CD14-positive monocyte (primary cell): ENCODE data around the gene GALP. TPM values are rescaled to one million over a fixed set of nuclear protein-coding genes. Genes with fewer than 3 reads are reported as not detected.

Source experiments
- DNase-seq, 3 donors: peaks; one replicate each; pipeline ENCODE4 v3.0.0-alpha.2; 2011 to 2022
- H2AFZ ChIP-seq: 2 replicates; pipeline ENCODE4 v1.6.0; 2012; ENCODE audit warnings: mild to moderate bottlenecking, low read depth, low read length, inconsistent platforms; ENCODE audit not compliant: insufficient read depth, poor library complexity, severe bottlenecking
- H3K27ac ChIP-seq, 2 donors: 1 replicate in 1 of 2; 2 replicates in 1 of 2; pipeline ENCODE4 v1.5.1; 2012 to 2013; ENCODE audit warnings: low read length in 2 of 2, control low read depth in 1 of 2, inconsistent platforms in 1 of 2, low read depth in 1 of 2, mild to moderate bottlenecking in 1 of 2
- H3K27me3 ChIP-seq, 2 donors: one replicate each; pipeline versions ENCODE4 v1.6.0 to v1.6.1; 2011 to 2013; ENCODE audit warnings: low read length in 2 of 2; ENCODE audit not compliant: control insufficient read depth in 2 of 2, insufficient read depth in 2 of 2
- H3K36me3 ChIP-seq, 2 donors: replicated peaks in 1 of 2; 1 replicate in 1 of 2; 2 replicates in 1 of 2; pipeline versions ENCODE4 v1.5.1 to v1.6.1; 2012 to 2013; ENCODE audit warnings: low read length in 2 of 2, control low read depth in 1 of 2, inconsistent platforms in 1 of 2, mild to moderate bottlenecking in 1 of 2; ENCODE audit not compliant: insufficient read depth in 2 of 2, control insufficient read depth in 1 of 2
- H3K4me1 ChIP-seq, 2 donors: 1 replicate in 1 of 2; 2 replicates in 1 of 2; pipeline versions ENCODE4 v1.5.1 to v1.6.1; 2012 to 2013; ENCODE audit warnings: low read length in 2 of 2, control low read depth in 1 of 2, inconsistent platforms in 1 of 2, mild to moderate bottlenecking in 1 of 2, moderate library complexity in 1 of 2; ENCODE audit not compliant: insufficient read depth in 2 of 2, control insufficient read depth in 1 of 2
- H3K4me2 ChIP-seq: replicated peaks from 2 replicates; pipeline ENCODE3; 2012; ENCODE audit warnings: low read length, moderate library complexity, mild to moderate bottlenecking; ENCODE audit not compliant: poor library complexity, severe bottlenecking; ENCODE audit errors: extremely low read depth
- H3K4me3 ChIP-seq, 3 experiments: fragments of 200-600 bp in 1 of 3; sonication (generic) in 1 of 3; replicated peaks in 1 of 3; 1 replicate in 2 of 3; 2 replicates in 1 of 3; pipeline ENCODE4 v1.5.1; 2011 to 2013; ENCODE audit warnings: low read length in 3 of 3, mild to moderate bottlenecking in 3 of 3, control low read depth in 2 of 3, low read depth in 2 of 3, inconsistent platforms in 1 of 3, moderate library complexity in 1 of 3
- H3K79me2 ChIP-seq: 2 replicates; pipeline ENCODE4 v1.6.0; 2012; ENCODE audit warnings: mild to moderate bottlenecking, control low read depth, inconsistent platforms, low read length, moderate library complexity; ENCODE audit not compliant: insufficient read depth
- H3K9ac ChIP-seq: 2 replicates; pipeline ENCODE4 v1.6.0; 2017; ENCODE audit warnings: low read length, mild to moderate bottlenecking; ENCODE audit not compliant: insufficient read depth, poor library complexity, severe bottlenecking
- H3K9me3 ChIP-seq, 2 donors: replicated peaks in 1 of 2; 1 replicate in 1 of 2; 2 replicates in 1 of 2; pipeline versions ENCODE4 v1.5.1 to v1.6.1; 2012 to 2013; ENCODE audit warnings: low read length in 2 of 2, control low read depth in 1 of 2; ENCODE audit not compliant: control insufficient read depth in 1 of 2, insufficient read depth in 1 of 2
- H4K20me1 ChIP-seq: 2 replicates; pipeline ENCODE4 v1.6.0; 2012; ENCODE audit warnings: mild to moderate bottlenecking, low read length, control low read depth, moderate library complexity; ENCODE audit not compliant: insufficient read depth
- H3K27ac Mint-ChIP-seq, 7 donors: one replicate each; pipeline ENCODE4 v1.8.0; 2020; ENCODE audit warnings: mild to moderate bottlenecking in 7 of 7, mixed read lengths in 7 of 7, moderate library complexity in 6 of 7, inconsistent platforms in 2 of 7
- H3K27me3 Mint-ChIP-seq, 3 donors: one replicate each; pipeline ENCODE4 v1.8.0; 2021 to 2022; ENCODE audit warnings: low read depth in 3 of 3, mild to moderate bottlenecking in 3 of 3, mixed read lengths in 3 of 3, moderate library complexity in 3 of 3, inconsistent platforms in 1 of 3
- H3K36me3 Mint-ChIP-seq, 2 donors: one replicate each; pipeline ENCODE4 v1.8.0; 2020; ENCODE audit warnings: mixed read lengths in 2 of 2, inconsistent platforms in 1 of 2, mild to moderate bottlenecking in 1 of 2
- H3K4me1 Mint-ChIP-seq: one replicate; pipeline ENCODE4 v1.8.0; 2020; ENCODE audit warnings: mild to moderate bottlenecking, mixed read lengths
- H3K4me3 Mint-ChIP-seq, 2 donors: one replicate each; pipeline ENCODE4 v1.8.0; 2020; ENCODE audit warnings: mild to moderate bottlenecking in 2 of 2, mixed read lengths in 2 of 2, moderate library complexity in 1 of 2
- H3K9me3 Mint-ChIP-seq, 7 donors: one replicate each; pipeline ENCODE4 v1.8.0; 2020 to 2022; ENCODE audit warnings: mixed read lengths in 7 of 7, mild to moderate bottlenecking in 6 of 7, moderate library complexity in 6 of 7, inconsistent platforms in 2 of 7
- CTCF ChIP-seq: fragments of 200-600 bp; IDR thresholded peaks from one replicate; pipeline ENCODE4 v1.8.0; 2022; ENCODE audit warnings: antibody characterized with exemption, mild to moderate bottlenecking
- WGBS: methylation state at CpG from one replicate; pipeline ENCODE4 v1.1.5; 2013; ENCODE audit warnings: missing lambda C conversion rate; ENCODE audit not compliant: insufficient coverage; 5-methylcytosine and 5-hydroxymethylcytosine counted together
- intact Hi-C, 2 donors: fragments of 100-400 bp; cut with micrococcal nuclease; formaldehyde crosslinking; loops; one replicate each; pipeline versions ENCODE4 v1.15.0 to v1.15.1; 2023
- polyA plus RNA-seq, 3 donors: library from polyadenylated mRNA; depleted of rRNA in 1 of 3; unstranded in 2 of 3; stranded (reverse) in 1 of 3; fragments of 300-500 nt in 2 of 3; fragments of >200 nt in 1 of 3; fragmentation: Illumina TruSeq in 2 of 3; gene quantifications; 1 replicate in 2 of 3; 2 replicates in 1 of 3; pipeline ENCODE4 v1.2.3, GENCODE V29; 2012 to 2021

Gene GALP
- polyA plus RNA-seq, 3 donors, result not detected

DNA sequence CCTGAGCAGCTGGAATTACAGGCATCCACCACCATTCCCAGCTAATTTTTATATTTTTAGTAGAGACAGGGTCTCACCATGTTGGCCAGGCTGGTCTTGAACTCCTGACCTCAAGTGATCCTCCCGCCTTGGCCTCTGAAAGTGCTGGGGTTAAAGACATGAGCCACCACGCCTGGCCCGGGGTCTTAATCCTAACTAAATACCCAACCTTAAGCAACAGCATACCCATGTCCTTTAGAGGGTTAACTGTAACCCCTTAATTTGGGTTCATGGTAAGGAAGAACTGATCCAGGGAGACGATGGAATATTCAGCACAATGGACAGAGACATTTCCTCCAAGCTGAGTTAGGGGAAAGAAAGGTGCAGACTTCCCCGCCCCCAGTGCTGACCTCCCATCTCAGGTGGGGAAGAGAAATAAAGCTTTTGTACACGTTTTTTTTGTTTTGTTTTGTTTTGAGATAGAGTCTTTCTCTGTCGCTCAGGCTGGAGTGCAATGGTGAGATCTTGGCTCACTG is 8.7 kb upstream of the GALP start:
- Histone ChIP-seq H3K36me3 (no peaks in the 10 kb centered on the region), H3K27ac (no peak overlapping the region), H3K4me2 (no peak overlapping the region), H3K9ac (no peak overlapping the region), H4K20me1 (no peaks in the 10 kb centered on the region), H2AFZ (no peak overlapping the region), H3K4me1 (no peaks in the 10 kb centered on the region), H3K4me3 (no peak overlapping the region), H3K9me3 (no peaks in the 10 kb centered on the region), H3K27me3 (peaks cover 0 to 3% of the 10 kb centered on the region in 2 donors), H3K79me2 (no peaks in the 10 kb centered on the region)
- peaks cover 0 to 6% (median 0%) of the 10 kb centered on the region in 7 donors for H3K9me3 Mint-ChIP-seq
- 60% methylated on average over 2 of the region's 7 CpGs for WGBS
- intact Hi-C loops, result no loop called here
- H3K4me1 Mint-ChIP-seq, result peaks cover 4% of the 10 kb centered on the region
- no peak overlapping the region for H3K27ac Mint-ChIP-seq
- H3K36me3 Mint-ChIP-seq, result no peaks in the 10 kb centered on the region
- no peak overlapping the region for H3K4me3 Mint-ChIP-seq
- H3K27me3 Mint-ChIP-seq, result peaks cover 6 to 21% (median 6%) of the 10 kb centered on the region in 3 donors
- TF ChIP-seq CTCF, result no peak
- no peak for DNase-seq

- peaks cover 2% of the 10 kb centered on the region for H3K4me1 Mint-ChIP-seq
- no peak overlapping the region for H3K4me2 ChIP-seq
- H3K9me3 Mint-ChIP-seq, result peaks cover 0 to 6% (median 0%) of the 10 kb centered on the region in 7 donors
- no peak overlapping the region for H2AFZ ChIP-seq
- peak overlapping the region in 1 of 7 donors; percentile 38 for H3K27ac Mint-ChIP-seq
- H3K4me3 ChIP-seq, result no peak overlapping the region
- TF ChIP-seq CTCF, result no peak
- H3K36me3 Mint-ChIP-seq, result no peaks in the 10 kb centered on the region
- no peak overlapping the region for H3K9ac ChIP-seq
- H3K36me3 ChIP-seq, result no peaks in the 10 kb centered on the region
- intact Hi-C loops, result no loop called here
- no peaks in the 10 kb centered on the region for H3K79me2 ChIP-seq
- H3K4me3 Mint-ChIP-seq, result no peak overlapping the region
- WGBS, result 78% methylated on average over 13 of the region's 14 CpGs
- H3K27me3 Mint-ChIP-seq, result peaks cover 11 to 25% (median 12%) of the 10 kb centered on the region in 3 donors
- H3K9me3 ChIP-seq, result no peaks in the 10 kb centered on the region
- no peak overlapping the region for H3K27ac ChIP-seq
- no peaks in the 10 kb centered on the region for H4K20me1 ChIP-seq
- DNase-seq, result no peak
- H3K27me3 ChIP-seq, result no peaks in the 10 kb centered on the region
- H3K4me1 ChIP-seq, result no peaks in the 10 kb centered on the region
Observed at GRCh38 chr19:56170261-56170660, 5.5 kb upstream of the GALP start.
